Measurements from ENCODE around the gene TMEM212. TPM values are rescaled to one million over a fixed set of nuclear protein-coding genes. Genes with fewer than 3 reads are reported as not detected.
"Not testable (repeated sequence)": the region's sequence is repeated elsewhere in the genome, so short reads cannot be mapped to it uniquely, and the experiment has no call there.

Gene TMEM212
- total RNA-seq, 2 donors from 2014 or later = not detected

DNA sequence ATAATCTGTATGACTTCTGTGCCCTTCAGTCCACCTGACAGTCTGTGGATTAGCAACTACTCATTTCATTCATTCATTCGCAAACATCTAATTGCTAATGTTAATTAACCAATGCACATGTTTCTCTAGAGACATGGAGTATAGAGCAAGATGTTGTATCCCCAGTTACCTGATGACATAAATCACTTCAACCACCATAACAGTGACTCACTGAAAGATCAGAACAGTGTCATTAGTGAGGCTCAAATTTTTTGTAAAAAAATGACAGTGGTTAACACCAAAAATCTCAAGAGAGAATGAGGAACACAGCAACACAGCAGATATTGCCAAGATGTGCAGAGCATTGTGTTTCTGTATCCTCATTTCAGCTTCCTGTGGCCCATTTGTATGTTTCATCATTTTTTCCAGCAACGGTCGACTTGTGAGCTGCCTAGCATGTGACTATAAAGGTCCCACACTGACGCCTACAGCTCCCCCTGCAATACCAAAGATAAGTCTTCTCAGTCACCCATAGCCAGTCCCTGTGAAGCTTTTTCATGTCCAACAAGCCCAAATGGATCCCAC lies 29.2 kb upstream of the TMEM212 start:
- H3K27ac ChIP-seq = peak overlapping the region in 1 of 2 donors; percentile 29
- H3K27me3 ChIP-seq = no peaks in the 10 kb centered on the region
- H3K4me1 ChIP-seq = peaks cover 0 to 21% of the 10 kb centered on the region in 2 donors
- TF ChIP-seq, protein P1, sequence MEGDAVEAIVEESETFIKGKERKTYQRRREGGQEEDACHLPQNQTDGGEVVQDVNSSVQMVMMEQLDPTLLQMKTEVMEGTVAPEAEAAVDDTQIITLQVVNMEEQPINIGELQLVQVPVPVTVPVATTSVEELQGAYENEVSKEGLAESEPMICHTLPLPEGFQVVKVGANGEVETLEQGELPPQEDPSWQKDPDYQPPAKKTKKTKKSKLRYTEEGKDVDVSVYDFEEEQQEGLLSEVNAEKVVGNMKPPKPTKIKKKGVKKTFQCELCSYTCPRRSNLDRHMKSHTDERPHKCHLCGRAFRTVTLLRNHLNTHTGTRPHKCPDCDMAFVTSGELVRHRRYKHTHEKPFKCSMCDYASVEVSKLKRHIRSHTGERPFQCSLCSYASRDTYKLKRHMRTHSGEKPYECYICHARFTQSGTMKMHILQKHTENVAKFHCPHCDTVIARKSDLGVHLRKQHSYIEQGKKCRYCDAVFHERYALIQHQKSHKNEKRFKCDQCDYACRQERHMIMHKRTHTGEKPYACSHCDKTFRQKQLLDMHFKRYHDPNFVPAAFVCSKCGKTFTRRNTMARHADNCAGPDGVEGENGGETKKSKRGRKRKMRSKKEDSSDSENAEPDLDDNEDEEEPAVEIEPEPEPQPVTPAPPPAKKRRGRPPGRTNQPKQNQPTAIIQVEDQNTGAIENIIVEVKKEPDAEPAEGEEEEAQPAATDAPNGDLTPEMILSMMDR (IDR thresholded peaks at IDR 0.05) = no peak
- no peaks in the 10 kb centered on the region for H3K36me3 ChIP-seq
- H3K9me3 ChIP-seq = peaks cover 0 to 4% of the 10 kb centered on the region in 2 donors
- H3K4me3 ChIP-seq = no peak overlapping the region
- DNase-seq (ENCODE audit: low spot score) = peak; percentile 75

GRCh38 chr3:171814662-171815061 lies 28.5 kb upstream of the TMEM212 start:
- not testable (repeated sequence) for H3K36me3 ChIP-seq; H3K4me3 ChIP-seq; DNase-seq (ENCODE audit: low spot score); H3K27me3 ChIP-seq; H3K9me3 ChIP-seq
- H3K27ac ChIP-seq = peak overlapping the region in 1 of 2 donors; percentile 29
- peaks cover 0 to 14% of the 10 kb centered on the region in 2 donors for H3K4me1 ChIP-seq

DNA sequence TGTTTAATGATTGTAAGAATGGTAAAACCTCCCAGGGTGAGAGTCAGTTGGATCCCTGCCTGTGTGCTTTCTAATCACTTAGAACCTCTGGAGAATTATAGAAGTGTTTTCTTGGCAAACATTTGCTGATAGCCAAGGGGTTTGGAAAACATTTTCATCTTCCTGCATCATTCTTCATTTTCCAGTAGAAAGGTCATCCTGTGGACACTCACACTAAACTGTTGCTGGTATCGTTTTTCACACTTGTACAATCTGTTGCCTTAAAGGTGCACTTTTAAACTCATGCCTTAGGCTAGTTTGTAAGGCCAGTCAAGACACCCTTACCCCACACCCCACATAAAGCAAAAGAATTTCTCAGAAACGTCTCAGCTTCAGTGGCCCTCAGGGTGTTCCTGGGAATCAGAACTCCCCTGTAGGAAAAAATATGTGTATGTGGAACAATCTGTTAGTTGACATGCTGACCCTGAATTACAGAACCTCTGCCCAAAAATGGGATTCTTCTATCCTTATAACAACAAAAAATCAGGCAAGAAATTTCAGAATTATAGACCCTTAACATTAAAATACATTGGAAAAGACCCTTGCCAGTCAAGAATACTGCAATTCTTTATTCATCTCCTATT lies 27.1 kb upstream of the TMEM212 start:
- Histone ChIP-seq H3K4me1 (peaks cover 0 to 7% of the 10 kb centered on the region in 2 donors), H3K36me3 (no peaks in the 10 kb centered on the region), H3K27me3 (no peaks in the 10 kb centered on the region), H3K9me3 (peaks cover 0 to 4% of the 10 kb centered on the region in 2 donors), H3K4me3 (no peak overlapping the region), H3K27ac (no peak overlapping the region)
- TF ChIP-seq, protein P1 (IDR thresholded peaks at IDR 0.05) = no peak
- no peak for DNase-seq (ENCODE audit: low spot score)

DNA sequence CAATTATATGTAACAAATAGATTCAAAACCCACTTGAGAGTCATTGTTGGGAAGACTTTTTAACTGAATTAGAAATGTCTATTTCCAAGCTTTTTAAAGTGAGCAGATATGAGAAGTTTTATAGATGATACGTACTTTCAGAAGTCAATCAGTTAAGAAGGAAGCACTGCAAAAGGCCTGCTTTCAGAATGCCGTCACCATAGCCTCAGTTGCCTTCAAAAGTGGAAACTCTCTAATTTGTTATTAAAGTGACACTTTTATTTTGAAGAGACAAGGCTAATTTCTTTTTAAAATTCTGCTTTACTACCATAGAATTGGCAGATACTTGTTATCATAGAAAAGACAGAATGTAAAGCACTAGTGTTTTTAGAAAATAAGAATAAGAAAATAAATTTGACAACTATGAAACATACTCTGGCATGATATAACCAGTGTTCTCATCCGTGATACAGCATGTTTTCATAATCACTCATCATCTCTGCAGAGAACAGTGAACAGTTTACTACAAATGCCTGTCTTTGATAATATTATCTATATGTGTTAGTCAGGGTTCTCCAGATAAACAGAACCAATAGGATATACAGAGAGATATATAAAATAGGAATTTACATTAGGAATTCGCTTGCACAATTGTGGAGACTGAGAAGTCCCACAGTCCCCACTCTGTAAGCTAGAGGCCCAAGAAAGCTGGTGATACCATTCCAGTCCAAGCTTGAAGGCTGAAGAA lies 25.9 kb upstream of the TMEM212 start:
- Histone ChIP-seq H3K4me1 (no peaks in the 10 kb centered on the region), H3K9me3 (peaks cover 0 to 4% of the 10 kb centered on the region in 2 donors), H3K27me3 (no peaks in the 10 kb centered on the region), H3K4me3 (no peak overlapping the region), H3K36me3 (no peaks in the 10 kb centered on the region), H3K27ac (no peak overlapping the region)
- no peak for DNase-seq (ENCODE audit: low spot score)
- TF ChIP-seq, protein P1 (IDR thresholded peaks at IDR 0.05) = no peak

DNA sequence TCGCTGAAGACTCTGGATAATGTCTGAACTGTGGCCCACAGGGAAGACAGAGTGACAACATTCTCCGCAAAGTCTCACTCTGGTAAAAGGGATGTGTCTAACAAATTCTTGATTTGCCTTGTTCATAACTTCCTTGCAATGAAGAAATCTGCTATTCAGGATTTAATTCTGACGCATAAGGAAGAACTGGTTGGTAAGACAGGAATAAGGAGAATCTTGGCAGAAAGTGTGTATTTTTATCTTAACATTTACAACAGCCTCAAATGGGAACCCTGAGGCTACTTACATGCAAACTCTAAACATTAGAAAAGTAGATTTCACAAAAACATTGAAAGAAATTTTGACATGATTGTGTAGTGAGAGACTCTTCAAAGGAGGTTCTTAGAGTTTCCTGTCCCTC lies 22.1 kb upstream of the TMEM212 start:
- peaks cover 0 to 6% of the 10 kb centered on the region in 2 donors for H3K4me1 ChIP-seq
- TF ChIP-seq, protein P1 (IDR thresholded peaks at IDR 0.05) = no peak
- H3K9me3 ChIP-seq = peaks cover 0 to 4% of the 10 kb centered on the region in 2 donors
- no peaks in the 10 kb centered on the region for H3K36me3 ChIP-seq
- no peak overlapping the region for H3K27ac ChIP-seq
- no peak for DNase-seq (ENCODE audit: low spot score)
- no peak overlapping the region for H3K4me3 ChIP-seq
- no peaks in the 10 kb centered on the region for H3K27me3 ChIP-seq

GRCh38 chr3:171821778-171822358 lies 21.3 kb upstream of the TMEM212 start:
- H3K27me3 ChIP-seq = no peaks in the 10 kb centered on the region
- H3K27ac ChIP-seq = no peak overlapping the region
- TF ChIP-seq, protein P1 (IDR thresholded peaks at IDR 0.05) = no peak
- H3K4me3 ChIP-seq = no peak overlapping the region
- peaks cover 0 to 4% of the 10 kb centered on the region in 2 donors for H3K9me3 ChIP-seq
- peaks cover 0 to 6% of the 10 kb centered on the region in 2 donors for H3K4me1 ChIP-seq
- no peaks in the 10 kb centered on the region for H3K36me3 ChIP-seq
- DNase-seq (ENCODE audit: low spot score) = no peak

Data from right atrium auricular region (tissue), 2 donors.